Upper lobe of left lung (tissue), 4 donors: ENCODE results near the gene TTC22.

Source experiments
- CTCF ChIP-seq, 6 experiments: fragments of 450-650 bp in 4 of 6; fragments of 200-600 bp in 2 of 6; sonication (generic) in 2 of 6; IDR thresholded peaks; one replicate each; pipeline ENCODE4 v1.5.1; 2016 to 2019; ENCODE audit warnings: antibody characterized with exemption in 6 of 6
- EP300 ChIP-seq, 4 donors: sonication (generic); formaldehyde crosslinking; IDR thresholded peaks; one replicate each; pipeline ENCODE4 v1.5.1; 2017; ENCODE audit warnings: antibody characterized with exemption in 4 of 4, control low read depth in 2 of 4

DNA sequence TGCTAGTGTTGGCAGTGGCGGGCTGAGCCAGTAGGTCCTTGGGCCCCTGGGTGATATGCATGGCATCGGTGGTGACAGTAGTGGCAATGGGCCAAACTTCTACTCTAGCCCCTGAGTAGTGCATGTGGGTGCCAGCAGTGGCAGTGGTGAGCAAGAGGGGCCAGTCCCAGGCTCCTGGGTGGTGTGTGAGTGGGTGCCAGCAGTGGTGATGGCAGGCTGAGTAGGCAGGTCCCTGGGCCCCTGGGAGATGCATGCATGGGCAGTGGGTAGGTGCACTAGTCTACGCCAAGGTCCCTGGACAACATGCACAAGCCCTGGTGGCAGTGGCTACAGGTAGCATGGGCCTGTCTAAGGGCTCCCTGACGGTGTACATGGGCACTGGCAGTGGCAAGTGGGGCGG, 24.6 kb upstream of the TTC22 start:
- TF ChIP-seq CTCF (IDR thresholded peaks at IDR 0.05) (no peak), EP300 (IDR thresholded peaks at IDR 0.05) (no peak)
